GM19395 (cell line): Measurements from ENCODE around the gene C2orf74.
"Not testable (repeated sequence)": the region's sequence is repeated elsewhere in the genome, so short reads cannot be mapped to it uniquely, and the experiment has no call there.

Source experiments
- ATAC-seq: cut with Tn5 transposase; IDR thresholded peaks from one replicate; pipeline ENCODE4 v1.9.1; 2021; ENCODE audit warnings: mild to moderate bottlenecking, moderate library complexity; ENCODE audit not compliant: unreplicated experiment

The C2orf74 gene

GRCh38 chr2:61161888-61162287 lies at the start of gene C2orf74:
Gene C2orf74, plus strand, starts transcription at chr2:61162188. Its CDS starts 327 bp downstream, at chr2:61162515.
- no peak for ATAC-seq

GRCh38 chr2:61114147-61114546 lies 47.8 kb upstream of the C2orf74 start:
- no peak for ATAC-seq

GRCh38 chr2:61116302-61116701 lies 45.7 kb upstream of the C2orf74 start:
- no peak for ATAC-seq

GRCh38 chr2:61117534-61117933 lies 44.5 kb upstream of the C2orf74 start:
- peak; percentile 52 for ATAC-seq

- no peak for ATAC-seq
Observed at GRCh38 chr2:61125123-61125710, 36.8 kb upstream of the C2orf74 start.

- ATAC-seq, result no peak
Observed at GRCh38 chr2:61125798-61126197, 36.2 kb upstream of the C2orf74 start.

GRCh38 chr2:61128122-61128521 lies 33.9 kb upstream of the C2orf74 start:
- ATAC-seq, result not testable (repeated sequence)

- ATAC-seq, result no peak
Observed at GRCh38 chr2:61134141-61134540, 27.8 kb upstream of the C2orf74 start.

GRCh38 chr2:61135510-61135909 lies 26.5 kb upstream of the C2orf74 start:
- ATAC-seq, result no peak

- ATAC-seq, result no peak
Observed at GRCh38 chr2:61138859-61139258, 23.1 kb upstream of the C2orf74 start.

GRCh38 chr2:61141151-61141550 lies 20.8 kb upstream of the C2orf74 start:
- no peak for ATAC-seq

GRCh38 chr2:61144697-61145268 lies 17.2 kb upstream of the C2orf74 start:
- peak; percentile 90 for ATAC-seq

- no peak for ATAC-seq
Observed at GRCh38 chr2:61145990-61146389, 16.0 kb upstream of the C2orf74 start.

GRCh38 chr2:61148091-61148490 lies 13.9 kb upstream of the C2orf74 start:
- ATAC-seq, result not testable (repeated sequence)

- ATAC-seq, result no peak
Observed at GRCh38 chr2:61149074-61149473, 12.9 kb upstream of the C2orf74 start.

- ATAC-seq, result no peak
Observed at GRCh38 chr2:61151436-61151835, 10.6 kb upstream of the C2orf74 start.

GRCh38 chr2:61157371-61158003 lies 4.5 kb upstream of the C2orf74 start:
- no peak for ATAC-seq

GRCh38 chr2:61158356-61158955 lies 3.5 kb upstream of the C2orf74 start:
- ATAC-seq, result no peak

GRCh38 chr2:61162721-61163120 lies 733 bp downstream of the C2orf74 start:
- no peak for ATAC-seq

- not testable (repeated sequence) for ATAC-seq
Observed at GRCh38 chr2:61165082-61165481, 3.1 kb downstream of the C2orf74 start.

GRCh38 chr2:61165946-61166345 lies 4.0 kb downstream of the C2orf74 start:
- ATAC-seq, result no peak

GRCh38 chr2:61167579-61167978 lies 5.6 kb downstream of the C2orf74 start:
- no peak for ATAC-seq
